Subcutaneous adipose tissue (tissue), 4 donors: ENCODE results near the gene CNTN4. TPM values are rescaled to one million over a fixed set of nuclear protein-coding genes. Genes with fewer than 3 reads are reported as not detected.

ENCODE experiments used
- total RNA-seq, 4 donors: library from RNA; depleted of rRNA; stranded (reverse); fragments of >200 nt; gene quantifications; one replicate each; pipeline ENCODE4 v1.1.0, GENCODE V29; 2016
- TF ChIP-seq, protein P1 (sequence below): fragments of 450-650 bp; IDR thresholded peaks from one replicate; pipeline ENCODE4 v1.5.1; 2016; ENCODE audit warnings: low read depth, mild to moderate bottlenecking, control low read depth, antibody characterized with exemption, moderate library complexity

Gene CNTN4
- total RNA-seq, 4 donors from 2014 or later, result 4.2 to 10.5 (median 4.6) TPM

- TF ChIP-seq, protein P1, sequence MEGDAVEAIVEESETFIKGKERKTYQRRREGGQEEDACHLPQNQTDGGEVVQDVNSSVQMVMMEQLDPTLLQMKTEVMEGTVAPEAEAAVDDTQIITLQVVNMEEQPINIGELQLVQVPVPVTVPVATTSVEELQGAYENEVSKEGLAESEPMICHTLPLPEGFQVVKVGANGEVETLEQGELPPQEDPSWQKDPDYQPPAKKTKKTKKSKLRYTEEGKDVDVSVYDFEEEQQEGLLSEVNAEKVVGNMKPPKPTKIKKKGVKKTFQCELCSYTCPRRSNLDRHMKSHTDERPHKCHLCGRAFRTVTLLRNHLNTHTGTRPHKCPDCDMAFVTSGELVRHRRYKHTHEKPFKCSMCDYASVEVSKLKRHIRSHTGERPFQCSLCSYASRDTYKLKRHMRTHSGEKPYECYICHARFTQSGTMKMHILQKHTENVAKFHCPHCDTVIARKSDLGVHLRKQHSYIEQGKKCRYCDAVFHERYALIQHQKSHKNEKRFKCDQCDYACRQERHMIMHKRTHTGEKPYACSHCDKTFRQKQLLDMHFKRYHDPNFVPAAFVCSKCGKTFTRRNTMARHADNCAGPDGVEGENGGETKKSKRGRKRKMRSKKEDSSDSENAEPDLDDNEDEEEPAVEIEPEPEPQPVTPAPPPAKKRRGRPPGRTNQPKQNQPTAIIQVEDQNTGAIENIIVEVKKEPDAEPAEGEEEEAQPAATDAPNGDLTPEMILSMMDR, result no peak
Measured at GRCh38 chr3:2114617-2115275, 16.1 kb downstream of the CNTN4 start.

DNA sequence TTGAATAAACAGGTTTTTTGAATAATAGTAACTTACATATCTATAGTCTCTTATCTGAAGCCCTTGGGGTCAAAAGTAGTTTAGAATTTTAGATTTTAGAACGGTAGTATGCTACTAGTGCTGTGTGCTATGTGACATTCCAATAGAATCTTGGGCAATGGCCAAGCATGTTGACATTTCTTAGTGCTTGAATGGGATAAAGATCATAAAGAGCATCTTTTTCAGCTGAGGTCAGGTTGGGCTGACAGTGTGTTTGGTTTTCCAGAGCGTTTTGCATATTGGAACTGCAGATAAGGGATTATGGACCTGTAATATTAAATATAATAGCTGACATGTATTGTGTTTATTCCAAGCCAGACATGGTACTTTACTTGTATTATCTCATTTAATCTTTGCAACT, 32.1 kb downstream of the CNTN4 start:
- TF ChIP-seq, protein P1, result no peak

DNA sequence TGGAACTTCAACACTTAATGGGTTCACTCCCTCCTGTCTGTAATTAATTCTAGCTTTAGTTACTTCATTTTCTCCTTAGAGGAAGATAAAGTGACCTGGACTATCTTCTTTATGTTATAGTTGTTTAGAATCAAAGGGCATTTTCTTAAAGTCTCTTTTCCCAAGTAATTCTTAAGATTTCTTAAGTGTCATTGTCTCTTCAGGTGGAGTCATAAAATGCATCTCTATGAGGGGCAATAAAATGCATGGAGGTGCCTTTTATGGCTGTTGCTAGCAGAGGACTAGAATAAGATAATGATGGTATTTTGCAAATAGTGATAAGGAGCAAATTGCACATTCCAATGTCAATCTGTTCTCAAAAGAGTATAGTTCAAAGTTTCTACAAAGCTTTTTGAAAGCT, 34.5 kb downstream of the CNTN4 start:
- TF ChIP-seq, protein P1, result no peak

- TF ChIP-seq, protein P1, result no peak
Measured at GRCh38 chr3:2137651-2138050, 39.0 kb downstream of the CNTN4 start.

- TF ChIP-seq, protein P1, result no peak
Measured at GRCh38 chr3:2141482-2141881, 42.8 kb downstream of the CNTN4 start.

DNA sequence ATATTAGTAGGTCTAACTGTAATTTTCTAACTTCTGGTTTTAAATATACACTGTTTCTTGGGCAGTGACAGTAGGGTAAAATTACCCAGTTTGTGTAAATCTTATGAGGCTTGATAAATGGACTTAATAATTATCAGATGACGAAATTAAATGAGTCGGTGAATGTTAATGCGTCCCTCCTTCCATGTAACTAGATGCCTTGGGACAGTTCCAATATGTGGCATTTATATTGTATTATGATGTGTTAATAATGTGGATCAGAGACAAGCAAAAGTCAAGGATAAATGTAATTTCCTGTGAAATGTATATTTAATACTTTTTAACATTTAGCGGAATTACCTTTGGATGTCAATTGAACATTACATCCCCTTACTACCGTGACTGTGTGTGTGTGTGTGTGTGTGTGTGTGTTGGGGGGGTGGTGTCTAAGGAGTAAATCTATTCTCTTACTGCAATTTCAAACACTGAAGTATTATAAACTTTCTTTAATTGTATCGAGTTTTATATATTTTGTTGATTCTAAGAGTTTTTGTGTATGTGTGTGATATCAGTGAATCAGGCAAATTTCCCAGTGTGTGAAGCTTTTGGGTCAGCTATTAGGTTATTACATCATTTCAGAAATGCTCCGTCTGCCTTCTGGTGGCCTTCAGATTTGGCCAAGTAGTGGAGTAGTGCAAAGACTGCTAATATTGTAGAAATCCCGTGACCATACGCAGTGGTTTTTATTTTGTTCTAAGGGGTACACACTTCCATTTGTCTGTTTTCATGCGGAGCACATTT, 50.1 kb downstream of the CNTN4 start:
- TF ChIP-seq, protein P1, result no peak

DNA sequence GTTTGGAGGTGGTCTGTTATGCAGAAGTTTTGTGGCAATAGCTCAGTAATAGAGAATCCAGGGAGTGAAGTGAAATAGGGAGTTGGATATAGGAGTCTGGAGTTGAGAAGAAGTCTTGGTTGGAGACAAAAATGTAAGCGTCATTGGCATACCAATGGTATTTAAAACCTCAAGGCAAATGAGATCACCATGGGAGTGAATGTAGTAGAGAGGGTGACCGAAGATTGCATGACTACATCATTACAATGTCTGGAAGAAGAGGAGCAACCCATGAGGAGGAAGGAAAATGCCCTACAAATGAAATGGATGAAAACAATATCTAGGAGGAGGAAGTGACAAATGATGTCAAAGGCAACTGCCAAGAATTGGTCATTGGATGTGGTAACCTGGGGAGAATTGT, 54.4 kb downstream of the CNTN4 start:
- TF ChIP-seq, protein P1, result no peak
